SK-N-SH (cell line): Measurements from ENCODE around the gene OLFM2. TPM values are rescaled to one million over a fixed set of nuclear protein-coding genes. Genes with fewer than 3 reads are reported as not detected.

Source experiments
- CTCF ChIA-PET: fragments of 300-600, 350-600 bp; formaldehyde crosslinking; extraction: SDS; loops from one replicate; lab custom pipeline; 2021; lab: Yijun Ruan, JAX
- POLR2A ChIA-PET: fragments of 350-600 bp; sonication (Branson Sonifier 250); formaldehyde crosslinking; extraction: SDS; loops from one replicate; lab custom pipeline; 2020; ENCODE audit warnings: antibody characterized with exemption, inconsistent platforms; lab: Yijun Ruan, JAX
- DNase-seq: peaks from one replicate; pipeline ENCODE4 v3.0.0; 2012
- H2AFZ ChIP-seq: fragments of 200-600 bp; sonication (generic); 2 replicates; pipeline ENCODE4 v1.8.1; 2016; ENCODE audit warnings: antibody characterized with exemption, mild to moderate bottlenecking, low read depth
- H3F3A ChIP-seq: fragments of 200-600 bp; sonication (generic); replicated peaks from 2 replicates; pipeline ENCODE3; 2016; ENCODE audit warnings: antibody characterized with exemption, mild to moderate bottlenecking; ENCODE audit not compliant: insufficient read depth
- H3K27ac ChIP-seq, 2 experiments: fragments of 200-500 bp in 1 of 2; fragments of 200-600 bp in 1 of 2; sonication (Bioruptor generic) in 1 of 2; sonication (generic), shearing (Covaris generic) in 1 of 2; 2 replicates each; pipeline versions ENCODE4 v1.5.1 to v1.6.1; 2014 to 2016; ENCODE audit warnings: low read depth in 2 of 2, inconsistent platforms in 1 of 2, low read length in 1 of 2, mild to moderate bottlenecking in 1 of 2, mixed read lengths in 1 of 2
- H3K27me3 ChIP-seq: fragments of 200-600 bp; sonication (generic), shearing (Covaris generic); 2 replicates; pipeline ENCODE4 v1.6.1; 2016; ENCODE audit warnings: mixed run types; ENCODE audit not compliant: insufficient read depth
- H3K36me3 ChIP-seq, 2 experiments: fragments of 200-500 bp in 1 of 2; fragments of 200-600 bp in 1 of 2; sonication (Bioruptor generic) in 1 of 2; sonication (generic) in 1 of 2; replicated peaks in 1 of 2; 2 replicates each; pipeline versions ENCODE3 to v1.5.1; 2014 to 2016; ENCODE audit warnings: low read length in 1 of 2, mild to moderate bottlenecking in 1 of 2; ENCODE audit not compliant: insufficient read depth in 2 of 2, control insufficient read depth in 1 of 2
- H3K4me1 ChIP-seq, 2 experiments: fragments of 200-500 bp in 1 of 2; fragments of 200-600 bp in 1 of 2; sonication (Bioruptor generic) in 1 of 2; sonication (generic), shearing (Covaris generic) in 1 of 2; 2 replicates each; pipeline versions ENCODE4 v1.5.1 to v1.6.1; 2014 to 2016; ENCODE audit warnings: low read depth in 1 of 2, low read length in 1 of 2, mixed run types in 1 of 2; ENCODE audit not compliant: insufficient read depth in 2 of 2, control insufficient read depth in 1 of 2
- H3K4me2 ChIP-seq: fragments of 200-600 bp; sonication (generic), shearing (Covaris generic); 2 replicates; pipeline ENCODE4 v1.6.1; 2017; ENCODE audit warnings: mixed run types
- H3K4me3 ChIP-seq, 2 experiments: fragments of 200-500 bp in 1 of 2; fragments of 200-600 bp in 1 of 2; sonication (Bioruptor generic) in 1 of 2; sonication (generic), shearing (Covaris generic) in 1 of 2; 2 replicates each; pipeline versions ENCODE4 v1.5.1 to v1.8.1; 2014 to 2016; ENCODE audit warnings: low read depth in 2 of 2, inconsistent platforms in 1 of 2, low read length in 1 of 2, mild to moderate bottlenecking in 1 of 2, mixed read lengths in 1 of 2, moderate library complexity in 1 of 2
- H3K79me2 ChIP-seq: fragments of 200-600 bp; sonication (generic); 2 replicates; pipeline ENCODE4 v1.8.1; 2017; ENCODE audit warnings: mild to moderate bottlenecking; ENCODE audit not compliant: insufficient read depth
- H3K9ac ChIP-seq: fragments of 200-600 bp; sonication (generic); 2 replicates; pipeline ENCODE4 v1.6.1; 2017; ENCODE audit warnings: mixed run types
- H3K9me2 ChIP-seq: fragments of 200-600 bp; sonication (generic); 2 replicates; pipeline ENCODE4 v1.6.1; 2017; ENCODE audit warnings: mixed run types
- H3K9me3 ChIP-seq: fragments of 200-600 bp; sonication (generic); 2 replicates; pipeline ENCODE4 v1.6.1; 2017; ENCODE audit warnings: mixed run types, mild to moderate bottlenecking, moderate library complexity
- H4K20me1 ChIP-seq: fragments of 200-600 bp; sonication (generic); 2 replicates; pipeline ENCODE4 v1.6.1; 2017; ENCODE audit warnings: mild to moderate bottlenecking, mixed run types; ENCODE audit not compliant: insufficient read depth
- CHD2 ChIP-seq: fragments of 150-350 bp; IDR thresholded peaks from 2 replicates; pipeline ENCODE4 v1.6.1; 2018; ENCODE audit warnings: low read length; ENCODE audit not compliant: partially characterized antibody
- ELF1 ChIP-seq: IDR thresholded peaks from 2 replicates; pipeline ENCODE4 v1.4.0; 2012
- FOXJ3 ChIP-seq: sonication (generic); formaldehyde crosslinking; IDR thresholded peaks from 2 replicates; pipeline ENCODE4 v1.5.1; 2020; ENCODE audit warnings: mild to moderate bottlenecking, missing genetic modification reagents
- FOXM1 ChIP-seq: IDR thresholded peaks from 2 replicates; pipeline ENCODE4 v1.4.0; 2012; ENCODE audit warnings: low read depth, mild to moderate bottlenecking
- GATA2 ChIP-seq: sonication (generic); formaldehyde crosslinking; IDR thresholded peaks from 2 replicates; pipeline ENCODE4 v1.5.0; 2020; ENCODE audit warnings: mild to moderate bottlenecking, missing genetic modification reagents
- MAX ChIP-seq: IDR thresholded peaks from 2 replicates; pipeline ENCODE4 v1.4.0; 2012; ENCODE audit warnings: low read depth
- MEF2A ChIP-seq: IDR thresholded peaks from 2 replicates; pipeline ENCODE4 v1.4.0; 2012; ENCODE audit warnings: low read depth, borderline replicate concordance
- MXI1 ChIP-seq: IDR thresholded peaks from 2 replicates; pipeline ENCODE4 v1.6.1; 2012; ENCODE audit warnings: mild to moderate bottlenecking, low read depth, low read length, improper control_type of control experiment
- NRF1 ChIP-seq: IDR thresholded peaks from 2 replicates; pipeline ENCODE4 v1.6.1; 2012; ENCODE audit warnings: low read depth, mild to moderate bottlenecking, low read length
- PBX3 ChIP-seq: IDR thresholded peaks from 2 replicates; pipeline ENCODE4; 2012
- REST ChIP-seq: IDR thresholded peaks from 2 replicates; pipeline ENCODE4 v1.6.1; 2012; ENCODE audit warnings: mild to moderate bottlenecking, low read depth, low read length, moderate library complexity
- RFX5 ChIP-seq: IDR thresholded peaks from 2 replicates; pipeline ENCODE4 v1.6.1; 2012; ENCODE audit warnings: mild to moderate bottlenecking, improper control_type of control experiment, low read length
- SMC3 ChIP-seq: IDR thresholded peaks from 2 replicates; pipeline ENCODE4 v1.6.1; 2012; ENCODE audit warnings: low read depth, low read length, improper control_type of control experiment
- YY1 ChIP-seq: IDR thresholded peaks from 2 replicates; pipeline ENCODE4 v1.4.0; 2012; ENCODE audit warnings: low read depth, mild to moderate bottlenecking
- WGBS: methylation state at CpG from one replicate; pipeline ENCODE4 v1.1.6; 2017; ENCODE audit warnings: low lambda C conversion rate; 5-methylcytosine and 5-hydroxymethylcytosine counted together
- polyA plus RNA-seq, 3 experiments: library from polyadenylated mRNA; depleted of rRNA; stranded (reverse); fragments of >200 nt; gene quantifications; 2 replicates each; pipeline ENCODE4 v1.2.3, GENCODE V29; 2012

OLFM2 gene
- polyA plus RNA-seq, 1 of the 3 experiments (the other 2 are of a cell fraction) = 10.7 TPM

GRCh38 chr19:9811139-9811538, 125.2 kb downstream of the OLFM2 start:
- no peak for DNase-seq
- Histone ChIP-seq H3K36me3 (peaks cover 15 to 24% of the 10 kb centered on the region in 2 experiments), H3K27ac (no peak overlapping the region), H4K20me1 (no peaks in the 10 kb centered on the region), H3K9ac (no peak overlapping the region), H3K9me2 (no peaks in the 10 kb centered on the region), H3K9me3 (no peaks in the 10 kb centered on the region), H2AFZ (no peak overlapping the region), H3K79me2 (peaks cover 46% of the 10 kb centered on the region), H3K4me2 (no peak overlapping the region), H3F3A (no peaks in the 10 kb centered on the region), H3K4me3 (no peak overlapping the region), H3K27me3 (no peaks in the 10 kb centered on the region), H3K4me1 (no peaks in the 10 kb centered on the region)
- WGBS = 98% methylated on average over 16 of the region's 21 CpGs
- ChIA-PET POLR2A (no interaction called here), CTCF (interaction anchor here (1.2 kb wide), 1 partner anchor 15 kb away, joined by 6 read pairs; no protein-coding TSS in a partner anchor)
- TF ChIP-seq MXI1 (no peak), REST (no peak), FOXJ3 (CRISPR knock-in tag) (no peak), MEF2A (no peak), GATA2 (no peak), YY1 (no peak), MAX (no peak), ELF1 (no peak), PBX3 (no peak), FOXM1 (no peak), SMC3 (no peak), RFX5 (no peak), CHD2 (no peak), NRF1 (no peak)
